ENCODE data around the gene CTAGE4.
"Not testable (repeated sequence)": the region's sequence is repeated elsewhere in the genome, so short reads cannot be mapped to it uniquely, and the experiment has no call there.

CTAGE4 gene

GRCh38 chr7:144205306-144205705, 22.0 kb downstream of the CTAGE4 start:
- DNase-seq (ENCODE audit: low spot score); FAIRE-seq: not testable (repeated sequence)

GRCh38 chr7:144217200-144217599, 33.9 kb downstream of the CTAGE4 start:
- DNase-seq (ENCODE audit: low spot score); FAIRE-seq: not testable (repeated sequence)

GRCh38 chr7:144218581-144218980, 35.3 kb downstream of the CTAGE4 start:
- DNase-seq (ENCODE audit: low spot score); FAIRE-seq: not testable (repeated sequence)

- not testable (repeated sequence) for FAIRE-seq
Observed at GRCh38 chr7:144219149-144219548, 35.9 kb downstream of the CTAGE4 start.

GRCh38 chr7:144220531-144220930, 37.3 kb downstream of the CTAGE4 start:
- FAIRE-seq; DNase-seq (ENCODE audit: low spot score): not testable (repeated sequence)

More at GRCh38 chr7:144219149-144219548, 35.9 kb downstream of the CTAGE4 start:
- DNase-seq (ENCODE audit: low spot score), result not testable (repeated sequence)

GRCh38 chr7:144223675-144224074, 40.4 kb downstream of the CTAGE4 start:
- not testable (repeated sequence) for DNase-seq (ENCODE audit: low spot score); FAIRE-seq

GRCh38 chr7:144226866-144227265, 43.6 kb downstream of the CTAGE4 start:
- not testable (repeated sequence) for FAIRE-seq; DNase-seq (ENCODE audit: low spot score)

GRCh38 chr7:144228810-144229209, 45.5 kb downstream of the CTAGE4 start:
- not testable (repeated sequence) for DNase-seq (ENCODE audit: low spot score); FAIRE-seq

GRCh38 chr7:144231027-144231426, 47.8 kb downstream of the CTAGE4 start:
- not testable (repeated sequence) for DNase-seq (ENCODE audit: low spot score); FAIRE-seq

GRCh38 chr7:144233039-144233438, 49.8 kb downstream of the CTAGE4 start:
- DNase-seq (ENCODE audit: low spot score); FAIRE-seq: not testable (repeated sequence)
